Endodermal cell (in vitro differentiated cells): ENCODE measurements around the gene HTATIP2. TPM values are rescaled to one million over a fixed set of nuclear protein-coding genes. Genes with fewer than 3 reads are reported as not detected.
"Not testable (repeated sequence)": the region's sequence is repeated elsewhere in the genome, so short reads cannot be mapped to it uniquely, and the experiment has no call there.

Experiments used
- DNase-seq: peaks from one replicate; pipeline ENCODE4 v3.0.0-alpha.2; 2017
- H3K27ac ChIP-seq: 2 replicates; pipeline ENCODE4 v1.5.1; 2013; ENCODE audit warnings: mild to moderate bottlenecking, low read depth, low read length, moderate library complexity
- H3K27me3 ChIP-seq: 2 replicates; pipeline ENCODE4 v1.6.1; 2013; ENCODE audit warnings: mild to moderate bottlenecking, low read length, moderate library complexity; ENCODE audit not compliant: insufficient read depth, control insufficient read depth, poor library complexity, severe bottlenecking
- H3K36me3 ChIP-seq: 2 replicates; pipeline ENCODE4 v1.7.0; 2013; ENCODE audit warnings: mild to moderate bottlenecking, low read length, moderate library complexity; ENCODE audit not compliant: control insufficient read depth, insufficient read depth
- H3K4me1 ChIP-seq: one replicate; pipeline ENCODE4 v1.7.0; 2013; ENCODE audit warnings: low read length; ENCODE audit not compliant: control insufficient read depth, insufficient read depth
- H3K4me3 ChIP-seq: 2 replicates; pipeline ENCODE4 v1.5.1; 2013; ENCODE audit warnings: mild to moderate bottlenecking, low read length, moderate library complexity
- H3K9ac ChIP-seq: 2 replicates; pipeline ENCODE4 v1.6.1; 2013; ENCODE audit warnings: mild to moderate bottlenecking, low read length, moderate library complexity; ENCODE audit not compliant: poor library complexity, severe bottlenecking; ENCODE audit errors: extremely low read depth
- H3K9me3 ChIP-seq: 2 replicates; pipeline ENCODE4 v1.6.1; 2013; ENCODE audit warnings: mild to moderate bottlenecking, low read length, moderate library complexity; ENCODE audit not compliant: control insufficient read depth
- H3K27ac Mint-ChIP-seq: 2 replicates; pipeline ENCODE4 v1.8.0; 2020; ENCODE audit warnings: mixed read lengths
- H3K27me3 Mint-ChIP-seq: 2 replicates; pipeline ENCODE4 v1.8.0; 2021; ENCODE audit warnings: mild to moderate bottlenecking, mixed read lengths; ENCODE audit not compliant: insufficient read depth
- H3K36me3 Mint-ChIP-seq: 2 replicates; pipeline ENCODE4 v1.8.0; 2020; ENCODE audit warnings: low read depth, mixed read lengths
- H3K4me1 Mint-ChIP-seq: 2 replicates; pipeline ENCODE4 v1.8.0; 2020; ENCODE audit warnings: mixed read lengths
- H3K4me3 Mint-ChIP-seq: 2 replicates; pipeline ENCODE4 v1.8.0; 2020; ENCODE audit warnings: mild to moderate bottlenecking, moderate library complexity, mixed read lengths
- H3K9me3 Mint-ChIP-seq: 2 replicates; pipeline ENCODE4 v1.8.0; 2020; ENCODE audit warnings: mild to moderate bottlenecking, mixed read lengths
- WGBS, 2 experiments: methylation state at CpG; one replicate each; pipeline versions ENCODE4 v1.1.5 to v1.1.7; 2013; ENCODE audit warnings: missing lambda C conversion rate in 2 of 2, mixed read lengths in 1 of 2; ENCODE audit not compliant: insufficient coverage in 1 of 2, insufficient read length in 1 of 2; 5-methylcytosine and 5-hydroxymethylcytosine counted together
- total RNA-seq, 2 donors: library from RNA; stranded (reverse); fragmentation: NEBNext Ultra II Directional in 1 of 2; extraction: Animal tissue kit (Norgen Biotek cat#: 25700) in 1 of 2; gene quantifications; 2 replicates in 1 of 2; 3 replicates in 1 of 2; pipeline ENCODE4 v1.2.1, GENCODE V29; 2021
- TF ChIP-seq, protein P1 (sequence below): fragments of 200-600 bp; sonication (generic); conservative IDR thresholded peaks from 2 replicates; pipeline ENCODE4 v1.5.0; 2021; ENCODE audit warnings: antibody characterized with exemption, mild to moderate bottlenecking

HTATIP2 gene
- total RNA-seq, 2 donors from 2014 or later, result 52.5 to 66.6 TPM

DNA sequence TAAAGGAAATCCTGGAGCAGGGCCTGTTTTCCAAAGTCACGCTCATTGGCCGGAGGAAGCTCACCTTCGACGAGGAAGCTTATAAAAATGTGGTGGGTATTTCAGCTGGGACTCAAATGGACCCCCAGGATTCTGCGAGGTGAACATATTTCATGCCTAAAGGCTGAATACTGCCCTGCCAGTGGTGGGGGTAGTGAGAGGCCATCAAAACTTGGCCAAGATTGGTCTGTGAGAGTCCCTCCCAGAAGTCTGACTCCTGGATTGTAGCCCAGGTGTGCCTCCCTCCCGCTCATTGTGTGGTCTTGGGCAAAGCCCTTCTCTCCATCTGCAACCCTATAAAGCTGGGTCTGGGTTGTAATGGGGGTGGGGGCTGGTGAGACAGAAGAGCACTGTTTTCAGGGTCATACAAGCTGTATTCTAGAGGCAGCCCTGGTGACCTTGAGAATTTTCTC lies 853 bp downstream of the HTATIP2 start:
- Histone ChIP-seq H3K9me3 (no peaks in the 10 kb centered on the region), H3K9ac (peak overlapping the region; percentile 52), H3K27ac (no peak overlapping the region), H3K27me3 (peaks cover 22% of the 10 kb centered on the region), H3K4me1 (peaks cover 2% of the 10 kb centered on the region), H3K4me3 (peak overlapping the region; percentile 80), H3K36me3 (no peaks in the 10 kb centered on the region)
- peak overlapping the region; percentile 65 for H3K4me3 Mint-ChIP-seq
- DNase-seq, result no peak
- TF ChIP-seq, protein P1, sequence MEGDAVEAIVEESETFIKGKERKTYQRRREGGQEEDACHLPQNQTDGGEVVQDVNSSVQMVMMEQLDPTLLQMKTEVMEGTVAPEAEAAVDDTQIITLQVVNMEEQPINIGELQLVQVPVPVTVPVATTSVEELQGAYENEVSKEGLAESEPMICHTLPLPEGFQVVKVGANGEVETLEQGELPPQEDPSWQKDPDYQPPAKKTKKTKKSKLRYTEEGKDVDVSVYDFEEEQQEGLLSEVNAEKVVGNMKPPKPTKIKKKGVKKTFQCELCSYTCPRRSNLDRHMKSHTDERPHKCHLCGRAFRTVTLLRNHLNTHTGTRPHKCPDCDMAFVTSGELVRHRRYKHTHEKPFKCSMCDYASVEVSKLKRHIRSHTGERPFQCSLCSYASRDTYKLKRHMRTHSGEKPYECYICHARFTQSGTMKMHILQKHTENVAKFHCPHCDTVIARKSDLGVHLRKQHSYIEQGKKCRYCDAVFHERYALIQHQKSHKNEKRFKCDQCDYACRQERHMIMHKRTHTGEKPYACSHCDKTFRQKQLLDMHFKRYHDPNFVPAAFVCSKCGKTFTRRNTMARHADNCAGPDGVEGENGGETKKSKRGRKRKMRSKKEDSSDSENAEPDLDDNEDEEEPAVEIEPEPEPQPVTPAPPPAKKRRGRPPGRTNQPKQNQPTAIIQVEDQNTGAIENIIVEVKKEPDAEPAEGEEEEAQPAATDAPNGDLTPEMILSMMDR, result no peak
- H3K36me3 Mint-ChIP-seq, result peaks cover 2% of the 10 kb centered on the region
- peaks cover 26% of the 10 kb centered on the region for H3K4me1 Mint-ChIP-seq
- H3K27ac Mint-ChIP-seq, result peak overlapping the region; percentile 87
- 81 to 86% methylated on average over 5 to 6 of the region's 6 CpGs for WGBS, 2 experiments
- H3K27me3 Mint-ChIP-seq, result peaks cover 28% of the 10 kb centered on the region
- H3K9me3 Mint-ChIP-seq, result peaks cover 3% of the 10 kb centered on the region

DNA sequence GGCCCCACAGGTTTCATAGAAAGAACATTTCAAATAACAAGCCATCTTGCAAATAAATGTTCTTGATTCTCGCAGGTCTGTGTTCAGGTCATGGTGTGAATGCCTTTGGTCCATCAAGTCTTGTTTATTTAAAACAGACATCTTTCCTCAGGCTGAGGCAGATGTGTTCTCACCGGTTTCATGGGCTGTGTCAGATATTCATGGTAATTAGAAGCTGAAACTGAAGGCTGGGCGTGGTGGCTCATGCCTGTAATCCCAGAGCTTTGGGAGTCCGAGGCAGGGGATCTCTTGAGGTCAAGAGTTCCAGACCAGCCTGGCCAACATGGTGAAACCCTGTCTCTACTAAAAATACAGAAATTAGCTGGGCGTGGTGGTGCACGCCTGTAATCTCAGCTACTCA lies 2.0 kb downstream of the HTATIP2 start:
- H3K4me3 Mint-ChIP-seq, H3K4me1 ChIP-seq, H3K9ac ChIP-seq, H3K27ac ChIP-seq, H3K36me3 Mint-ChIP-seq, H3K4me3 ChIP-seq, H3K36me3 ChIP-seq, DNase-seq, H3K9me3 Mint-ChIP-seq, H3K9me3 ChIP-seq, H3K27ac Mint-ChIP-seq: not testable (repeated sequence)
- H3K27me3 Mint-ChIP-seq, result peaks cover 23% of the 10 kb centered on the region
- H3K4me1 Mint-ChIP-seq, result peaks cover 26% of the 10 kb centered on the region
- peaks cover 12% of the 10 kb centered on the region for H3K27me3 ChIP-seq
- 96% methylated on average over 5 to 6 of the region's 6 CpGs for WGBS, 2 experiments

DNA sequence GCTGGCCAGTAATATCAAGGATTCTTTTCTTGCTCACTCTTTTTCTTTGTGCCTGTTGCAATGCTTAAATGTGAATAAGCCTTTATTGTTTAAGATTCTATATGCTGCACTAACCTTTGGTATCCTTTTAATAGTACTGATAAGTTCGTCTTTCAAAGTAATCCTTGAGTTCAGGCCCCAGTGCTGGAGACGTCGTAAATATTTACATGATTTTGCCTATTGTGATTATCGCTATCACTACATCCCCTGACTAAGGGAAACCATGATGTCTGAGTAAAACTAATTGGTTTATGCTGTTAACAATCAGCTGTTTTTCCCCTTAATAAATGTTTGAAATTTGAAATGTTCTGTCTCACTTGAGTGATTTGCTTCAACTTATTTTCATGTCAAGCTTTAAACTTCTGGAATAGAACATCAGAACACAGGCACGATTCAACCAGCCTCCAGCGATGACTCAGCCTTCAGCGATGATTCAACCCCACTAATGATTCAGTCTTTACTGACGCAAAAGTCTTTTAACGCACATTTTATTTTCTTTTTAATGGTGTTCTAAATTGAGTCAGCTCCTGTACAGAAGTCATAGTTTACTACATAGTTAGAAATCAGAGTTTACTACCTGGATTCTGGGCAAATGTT lies 3.9 kb downstream of the HTATIP2 start:
- WGBS, 2 experiments, result 83 to 91% methylated on average over 8 to 9 of the region's 9 CpGs
- Mint-ChIP-seq H3K4me1 (peaks cover 29% of the 10 kb centered on the region), H3K4me3 (no peak overlapping the region), H3K27me3 (peaks cover 12% of the 10 kb centered on the region), H3K27ac (peak overlapping the region; percentile 19), H3K36me3 (peaks cover 20% of the 10 kb centered on the region), H3K9me3 (no peaks in the 10 kb centered on the region)
- Histone ChIP-seq H3K4me3 (no peak overlapping the region), H3K9ac (no peak overlapping the region), H3K9me3 (no peaks in the 10 kb centered on the region), H3K36me3 (no peaks in the 10 kb centered on the region), H3K27me3 (peaks cover 12% of the 10 kb centered on the region), H3K27ac (no peak overlapping the region), H3K4me1 (peaks cover 2% of the 10 kb centered on the region)
- no peak for DNase-seq
- TF ChIP-seq, protein P1, result no peak

DNA sequence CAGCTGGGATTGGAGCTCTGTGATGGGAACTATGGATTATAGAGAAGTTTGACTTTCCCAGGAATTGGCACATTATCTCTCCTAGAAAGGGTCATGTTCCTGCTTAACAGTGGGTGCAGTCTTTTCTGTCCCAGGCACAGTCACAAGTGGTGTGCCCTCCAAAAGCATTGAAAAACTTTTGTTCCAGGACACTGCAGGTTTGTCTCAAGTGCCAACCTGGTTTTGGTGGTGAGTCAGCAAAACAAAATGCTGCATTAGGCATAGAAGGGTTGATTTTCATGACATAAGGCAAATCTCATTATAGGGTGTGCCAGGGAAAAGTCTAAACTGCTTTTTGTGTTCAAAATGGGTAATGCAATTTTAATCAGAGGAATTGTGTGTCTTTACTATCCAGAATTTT lies 4.9 kb downstream of the HTATIP2 start:
- no peak overlapping the region for H3K9ac ChIP-seq
- H3K9me3 ChIP-seq, result no peaks in the 10 kb centered on the region
- no peak overlapping the region for H3K4me3 ChIP-seq
- peaks cover 2% of the 10 kb centered on the region for H3K4me1 ChIP-seq
- no peak overlapping the region for H3K27ac ChIP-seq
- H3K4me3 Mint-ChIP-seq, result no peak overlapping the region
- TF ChIP-seq, protein P1, result no peak
- H3K27ac Mint-ChIP-seq, result no peak overlapping the region
- H3K9me3 Mint-ChIP-seq, result no peaks in the 10 kb centered on the region
- no peaks in the 10 kb centered on the region for H3K36me3 ChIP-seq
- DNase-seq, result no peak
- peaks cover 2% of the 10 kb centered on the region for H3K27me3 ChIP-seq
- H3K36me3 Mint-ChIP-seq, result peaks cover 26% of the 10 kb centered on the region
- H3K27me3 Mint-ChIP-seq, result peaks cover 2% of the 10 kb centered on the region
- H3K4me1 Mint-ChIP-seq, result peaks cover 29% of the 10 kb centered on the region
